Activated CD4-positive, alpha-beta T cell treated with anti-CD3 and anti-CD28 coated beads, Interleukin-2, amount 50 U/mL, for 16 hours (primary cell): ENCODE results near the gene GNPNAT1.
A peak's percentile ranks its signal among the peaks of the same experiment; 100 is the strongest.

Source experiments
- DNase-seq: peaks from one replicate; pipeline ENCODE4 v3.0.0-alpha.2; 2020

GNPNAT1 gene

GRCh38 chr14:52791223-52792096 is at the start of gene GNPNAT1:
Gene GNPNAT1 (minus strand): TSS chr14:52791607. CDS start chr14:52784650, 6,957 bp downstream.
- peak; percentile 93 for DNase-seq

GRCh38 chr14:52840877-52841276 is 49.5 kb upstream of the GNPNAT1 start:
- no peak for DNase-seq

DNA sequence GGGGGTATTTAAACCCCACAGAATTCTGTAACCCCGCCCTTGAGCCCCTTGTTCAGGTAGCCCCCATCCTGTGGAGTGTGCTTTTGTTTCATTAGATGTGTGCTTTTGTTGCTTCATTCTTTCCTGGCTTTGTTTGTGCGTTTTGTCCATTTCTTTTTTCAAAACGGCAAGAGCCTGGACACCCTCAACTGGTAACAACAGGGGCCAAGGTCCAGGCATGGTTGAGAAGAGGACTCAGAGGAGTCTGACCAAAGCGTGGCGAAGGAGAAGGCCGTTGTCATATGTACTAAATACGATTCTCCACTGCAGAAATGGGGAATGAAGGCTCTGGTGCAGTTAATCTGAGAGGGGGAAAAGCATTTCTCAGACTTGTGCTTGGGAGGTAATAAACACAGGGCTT is 46.0 kb upstream of the GNPNAT1 start:
- no peak for DNase-seq

- DNase-seq, result no peak
These were observed 44.7 kb upstream of the GNPNAT1 start for GRCh38 chr14:52836063-52836462.

DNA sequence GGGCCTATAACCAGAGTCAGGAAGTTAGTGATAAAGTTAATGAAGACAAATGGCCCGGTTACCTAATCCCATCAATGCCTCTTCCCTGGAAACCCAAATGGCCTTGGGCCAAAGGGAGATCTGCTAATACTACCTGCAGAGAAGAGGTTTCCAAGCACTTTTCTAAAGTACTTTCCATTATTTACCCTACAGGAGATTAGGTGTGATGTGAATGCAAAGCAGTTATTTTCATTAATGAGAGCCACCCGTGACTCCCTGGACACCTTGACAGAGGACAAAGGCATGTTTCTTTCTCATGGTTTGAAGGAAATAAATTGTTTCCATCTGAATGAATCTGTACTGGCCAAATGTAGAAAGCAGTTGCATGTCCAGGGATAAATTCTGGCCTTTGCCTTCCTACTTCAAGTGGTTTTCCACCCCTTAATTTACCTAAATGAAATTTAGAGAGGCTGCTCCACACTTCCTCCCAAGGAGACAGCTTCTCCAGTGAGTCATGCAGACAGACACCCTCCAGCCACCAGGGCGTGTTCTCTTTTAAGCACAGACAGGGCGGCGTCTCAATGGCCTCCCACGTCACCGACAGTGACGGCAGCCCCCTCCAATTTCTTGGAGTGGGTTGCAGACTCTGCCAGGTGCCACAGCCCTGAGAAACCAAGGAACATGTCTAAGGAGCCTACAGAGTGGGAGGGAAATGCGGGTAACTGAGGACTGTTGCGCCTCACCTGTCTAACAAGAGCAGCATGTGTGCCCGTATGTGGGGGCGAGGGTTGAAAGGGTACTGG is 43.9 kb upstream of the GNPNAT1 start:
- DNase-seq, result no peak

GRCh38 chr14:52834440-52834842 is 43.0 kb upstream of the GNPNAT1 start:
- no peak for DNase-seq

DNA sequence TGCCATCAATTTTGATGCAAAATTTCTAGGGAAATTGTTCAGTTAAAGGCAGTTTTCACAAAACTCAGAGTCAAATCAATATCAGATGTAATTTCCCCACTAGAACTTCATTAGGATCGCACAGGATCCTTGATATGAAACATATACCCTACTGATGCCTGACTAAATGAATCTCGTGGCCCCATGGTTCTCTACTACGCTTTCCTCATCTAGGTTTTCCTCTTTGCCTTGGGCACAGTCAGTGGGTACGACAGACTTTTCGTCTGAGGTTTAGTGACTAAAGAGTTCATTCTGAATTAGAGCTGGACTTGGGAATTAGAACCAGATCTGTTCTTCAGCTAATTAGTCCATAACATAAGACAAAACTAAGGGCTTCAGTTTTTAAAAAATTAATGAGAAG is 42.5 kb upstream of the GNPNAT1 start:
- no peak for DNase-seq

DNA sequence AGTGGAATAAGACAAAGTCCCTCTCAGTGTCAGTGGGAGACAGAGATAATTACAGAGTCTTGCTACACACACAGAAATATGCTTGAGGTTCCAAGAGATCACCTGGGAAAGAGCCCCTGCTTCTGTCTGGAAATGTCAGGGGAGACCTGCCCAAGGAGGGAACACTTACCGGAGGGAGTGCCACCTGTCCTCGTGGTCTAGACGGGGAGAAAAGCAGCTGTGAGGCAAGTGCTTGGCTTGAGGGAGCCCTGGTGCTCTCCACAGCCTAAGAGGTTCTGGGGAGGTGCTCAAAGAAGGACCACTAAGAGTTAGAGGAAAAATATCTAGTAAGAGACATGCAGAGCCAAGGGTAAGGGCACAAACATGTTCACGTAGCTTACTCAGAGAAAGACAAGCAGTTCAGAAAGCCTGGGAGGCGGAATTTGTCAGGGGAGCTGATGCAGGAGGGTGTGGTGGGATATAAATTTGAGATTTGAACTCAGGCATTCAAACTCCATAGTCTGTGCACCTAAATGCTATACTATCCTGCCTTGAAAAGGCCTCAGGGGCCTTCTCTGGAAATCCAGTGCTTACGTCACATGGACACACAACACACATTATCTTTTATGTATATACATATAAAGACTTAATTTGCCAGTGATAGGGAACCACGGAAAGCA is 38.2 kb upstream of the GNPNAT1 start:
- no peak for DNase-seq

DNA sequence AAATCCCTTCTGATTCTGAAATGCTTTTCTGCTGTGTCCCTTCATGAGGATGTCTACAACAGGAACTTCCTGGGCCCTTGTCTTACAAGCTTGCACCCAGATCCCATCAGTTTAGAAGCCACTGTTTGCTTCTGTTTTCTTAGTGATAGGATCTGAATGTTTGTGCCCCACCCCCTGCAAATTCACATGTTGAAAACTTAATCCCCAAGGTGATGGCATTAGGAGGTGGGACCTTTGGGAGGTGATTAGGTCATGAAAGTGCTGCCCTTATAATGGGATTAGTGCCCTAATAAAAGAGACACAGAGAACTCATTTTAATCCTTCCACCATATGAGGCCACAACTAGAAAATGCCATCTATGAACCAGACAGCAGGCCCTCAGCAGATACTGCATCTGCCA is 36.0 kb upstream of the GNPNAT1 start:
- no peak for DNase-seq

DNA sequence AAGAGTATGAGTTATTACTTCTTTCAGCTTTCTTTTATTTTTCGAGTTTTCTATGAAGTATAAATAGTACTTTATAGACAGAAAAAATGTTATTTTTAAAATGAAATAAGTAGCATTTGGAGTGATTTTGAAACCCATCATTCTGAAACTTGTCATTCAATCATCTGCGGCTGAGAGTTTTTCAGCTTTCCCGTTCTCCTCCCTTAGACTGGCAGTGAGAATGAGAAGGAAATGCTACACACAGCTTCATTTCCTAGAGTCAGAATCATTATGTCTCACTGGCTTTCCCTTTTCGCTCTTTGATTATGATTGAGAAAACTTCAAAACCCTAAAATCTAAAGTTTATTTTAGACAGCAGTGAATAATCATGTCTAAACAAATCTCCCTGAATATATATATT is 33.7 kb upstream of the GNPNAT1 start:
- DNase-seq, result peak; percentile 63

- DNase-seq, result no peak
These were observed 33.1 kb upstream of the GNPNAT1 start for GRCh38 chr14:52824462-52824861.

DNA sequence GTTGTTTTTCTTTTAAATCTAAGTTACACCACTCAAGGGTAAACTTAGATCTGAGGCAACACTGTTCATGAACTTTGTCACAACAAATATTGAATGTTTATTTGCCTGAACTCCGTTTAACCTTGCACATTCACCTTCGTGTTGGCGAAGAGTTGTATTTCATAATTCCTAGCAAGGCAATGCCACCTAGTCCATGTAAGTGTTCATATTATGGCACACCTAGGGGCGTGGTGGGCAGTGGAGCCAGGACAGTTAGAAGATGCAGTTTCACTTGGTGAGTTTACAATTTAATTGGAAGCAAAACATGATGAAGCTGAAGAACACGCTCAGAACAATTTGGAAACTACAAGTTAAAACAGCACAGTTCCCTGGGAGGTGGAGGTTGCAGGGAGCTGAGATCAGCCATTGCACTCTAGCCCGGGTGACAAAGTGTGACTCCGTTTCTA is 30.4 kb upstream of the GNPNAT1 start:
- DNase-seq, result no peak

DNA sequence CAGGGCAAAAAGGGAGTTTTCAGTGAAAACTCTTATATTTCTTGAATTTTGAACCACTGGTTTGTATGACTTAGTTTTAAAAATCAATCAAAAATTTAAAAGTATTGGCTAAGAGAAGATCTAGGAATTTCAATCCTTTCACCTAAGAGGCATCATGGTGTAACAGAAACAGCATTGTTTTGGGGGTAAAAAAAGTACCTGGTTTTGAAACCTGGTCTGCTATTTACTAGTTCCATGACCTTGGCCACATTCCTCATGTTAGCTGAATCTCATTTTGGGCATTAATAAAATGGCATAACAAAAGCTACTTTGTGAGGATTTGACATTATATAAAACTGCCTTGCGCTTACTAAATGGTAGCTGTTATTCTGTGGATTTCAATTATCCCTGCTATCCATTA is 16.7 kb upstream of the GNPNAT1 start:
- DNase-seq, result no peak

- DNase-seq, result no peak
These were observed 14.7 kb upstream of the GNPNAT1 start for GRCh38 chr14:52806115-52806514.

DNA sequence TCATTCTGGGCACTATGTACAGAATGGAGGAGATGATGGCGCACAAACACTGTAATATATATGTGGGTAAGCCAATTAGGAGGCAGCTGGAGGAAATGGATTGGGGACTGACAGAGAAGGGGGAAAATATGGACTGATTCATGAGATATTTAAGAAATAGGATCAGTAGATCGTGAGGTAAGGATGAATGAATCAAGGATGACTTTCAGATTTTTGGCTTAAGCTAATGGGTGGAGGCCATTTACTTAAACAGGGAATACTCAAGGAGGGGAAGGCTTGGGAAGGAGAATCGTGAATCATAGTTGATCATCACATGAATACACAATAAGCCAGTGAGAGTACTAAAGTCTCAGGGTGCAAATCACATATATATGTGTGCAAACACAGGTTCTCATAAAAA is 11.2 kb upstream of the GNPNAT1 start:
- DNase-seq, result no peak

DNA sequence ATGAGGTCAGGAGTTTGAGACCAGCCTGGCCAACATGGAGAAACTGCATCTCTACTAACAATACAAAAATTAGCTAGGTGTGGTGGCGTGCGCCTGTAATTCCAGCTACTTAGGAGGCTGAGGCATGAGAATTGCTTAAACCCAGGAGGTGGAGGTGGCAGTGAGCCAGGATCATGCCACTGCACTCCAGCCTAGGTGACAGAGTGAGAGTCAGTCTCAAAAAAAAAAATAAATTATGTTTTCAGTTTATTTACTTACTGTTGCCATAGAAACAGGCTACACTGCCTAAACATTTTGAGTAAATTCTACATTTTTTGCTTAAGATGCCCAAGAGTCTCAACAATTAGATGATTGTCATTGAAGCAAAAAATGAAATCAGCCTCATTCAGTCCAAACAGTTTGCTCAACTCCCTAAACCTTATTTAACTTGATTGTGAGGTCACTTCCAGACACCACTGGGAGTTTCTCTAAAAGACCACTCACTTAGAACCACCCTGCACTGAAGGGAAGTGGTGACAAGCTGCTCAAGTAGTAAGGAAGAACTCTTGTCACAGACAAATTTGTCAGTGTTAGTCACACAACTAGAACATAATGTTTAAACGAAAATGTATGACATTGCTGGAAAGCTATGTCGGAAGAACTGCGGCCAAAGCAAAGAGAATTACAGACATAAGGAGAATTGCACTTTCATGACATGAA is 9.8 kb upstream of the GNPNAT1 start:
- no peak for DNase-seq

DNA sequence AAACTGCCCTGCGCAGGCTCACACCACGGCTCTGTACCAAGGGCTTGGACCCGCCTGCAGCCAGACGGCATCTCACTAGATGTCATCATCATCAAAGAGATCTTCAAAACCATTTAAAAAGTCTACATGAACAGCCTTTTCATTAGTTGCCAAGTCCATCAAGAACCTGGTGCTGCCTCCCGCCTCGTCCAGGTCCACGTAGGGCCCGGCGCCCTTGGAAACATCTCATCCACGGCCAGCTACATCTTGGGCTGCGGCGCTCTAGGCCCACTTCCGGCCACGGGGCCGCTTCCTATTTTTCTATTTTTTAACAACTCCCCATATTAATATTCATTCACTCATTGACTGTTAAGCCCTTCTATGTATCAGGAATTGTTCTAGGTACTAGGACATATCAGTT is 7.4 kb upstream of the GNPNAT1 start:
- DNase-seq, result no peak

DNA sequence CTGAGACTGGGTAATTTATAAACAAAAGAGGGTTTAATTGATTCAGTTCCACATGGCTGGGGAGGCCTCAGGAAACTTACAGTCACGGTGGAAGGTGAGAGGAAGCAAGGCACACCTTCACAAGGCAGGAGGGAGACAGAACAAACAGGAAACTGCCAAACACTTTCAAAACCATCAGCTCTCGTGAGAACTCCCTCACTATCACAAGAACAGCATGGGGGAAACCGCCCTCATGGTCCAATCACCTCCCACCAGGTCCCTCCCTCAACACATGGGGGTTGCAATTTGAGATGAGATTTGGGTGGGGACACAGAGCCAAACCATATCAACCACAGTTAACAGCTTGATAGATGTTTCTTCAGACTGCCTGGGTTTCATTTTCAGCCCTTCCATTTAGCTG is 6.2 kb upstream of the GNPNAT1 start:
- no peak for DNase-seq

DNA sequence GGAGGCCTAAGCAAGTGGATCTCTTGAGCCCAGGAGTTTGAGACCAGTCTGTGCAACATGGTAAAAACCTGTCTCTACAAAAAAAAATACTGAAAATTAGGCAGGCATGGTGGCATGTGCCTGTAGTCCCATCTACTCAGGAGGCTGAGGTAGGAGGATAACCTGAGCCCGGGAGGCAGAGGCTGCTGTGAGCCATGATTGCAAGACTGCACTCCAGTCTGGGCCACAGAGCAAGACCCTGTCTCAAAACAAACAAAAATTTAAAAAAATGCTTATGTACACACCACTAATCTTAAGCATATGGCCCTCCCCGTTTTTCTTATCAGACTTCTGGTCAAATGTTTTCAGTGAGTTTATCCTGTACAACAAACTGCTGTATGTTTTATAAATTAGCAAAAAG is 1.7 kb upstream of the GNPNAT1 start:
- no peak for DNase-seq

- DNase-seq, result no peak
These were observed 649 bp upstream of the GNPNAT1 start for GRCh38 chr14:52792097-52792415.

DNA sequence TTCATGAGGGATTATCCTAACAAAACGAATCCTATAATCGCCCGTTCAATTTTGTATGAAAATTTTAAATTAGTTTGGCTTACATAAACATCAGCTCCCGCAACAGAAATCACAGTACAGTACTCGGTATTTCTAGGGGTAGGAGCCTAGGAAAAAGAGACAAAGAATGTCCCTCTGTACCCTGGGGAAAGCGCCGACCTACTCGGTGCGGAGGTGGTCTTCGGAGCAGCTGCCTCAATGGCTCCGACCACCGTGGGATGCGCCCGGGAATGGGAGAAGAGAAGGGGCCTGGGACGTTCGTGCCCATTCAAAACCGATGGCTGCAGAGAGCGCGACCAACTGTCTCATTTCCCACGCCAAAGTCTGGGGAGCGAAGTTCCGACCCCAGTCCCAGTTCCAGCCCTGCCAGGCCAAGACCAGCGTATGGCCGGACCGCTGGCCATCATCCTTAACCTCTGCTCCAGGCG is 618 bp downstream of the GNPNAT1 start:
- no peak for DNase-seq

GRCh38 chr14:52790011-52790755 is 1.2 kb downstream of the GNPNAT1 start:
- no peak for DNase-seq
